Transverse colon (tissue), 4 donors: Measurements from ENCODE around the gene POLR2M. TPM values are rescaled to one million over a fixed set of nuclear protein-coding genes. Genes with fewer than 3 reads are reported as not detected.

Experiments used
- DNase-seq: peaks from one replicate; pipeline ENCODE4 v3.0.0-alpha.2; 2019
- H3K27ac ChIP-seq, 4 donors: fragments of 200-600 bp; sonication (generic); 2 replicates each; pipeline ENCODE4 v1.5.1; 2016 to 2018; ENCODE audit warnings: inconsistent platforms in 4 of 4
- H3K27me3 ChIP-seq: fragments of 200-600 bp; sonication (generic); 2 replicates; pipeline ENCODE4 v1.5.1; 2017; ENCODE audit warnings: inconsistent platforms
- H3K36me3 ChIP-seq, 4 donors: fragments of 200-600 bp; sonication (generic); 2 replicates each; pipeline ENCODE4 v1.5.1; 2017 to 2019; ENCODE audit warnings: inconsistent platforms in 4 of 4
- H3K4me1 ChIP-seq, 4 donors: fragments of 200-600 bp; sonication (generic); 2 replicates each; pipeline ENCODE4 v1.5.1; 2017 to 2020; ENCODE audit warnings: inconsistent platforms in 4 of 4
- H3K4me3 ChIP-seq, 4 donors: fragments of 200-600 bp; sonication (generic); 1 replicate in 1 of 4; 2 replicates in 3 of 4; pipeline versions ENCODE4 v1.5.1 to v1.6.1; 2017 to 2019; ENCODE audit warnings: inconsistent platforms in 4 of 4
- H3K9me3 ChIP-seq, 2 donors: fragments of 200-600 bp; sonication (generic); 2 replicates each; pipeline ENCODE4 v1.5.1; 2017 to 2019; ENCODE audit warnings: inconsistent platforms in 2 of 2
- CTCF ChIP-seq, 5 experiments: fragments of 200-600 bp in 3 of 5; fragments of 450-650 bp in 2 of 5; sonication (generic) in 3 of 5; IDR thresholded peaks; 1 replicate in 2 of 5; 2 replicates in 3 of 5; pipeline ENCODE4 v1.5.1; 2016 to 2017; ENCODE audit warnings: antibody characterized with exemption in 5 of 5, inconsistent platforms in 3 of 5, mild to moderate bottlenecking in 2 of 5, moderate library complexity in 1 of 5
- EP300 ChIP-seq: sonication (generic); formaldehyde crosslinking; IDR thresholded peaks from one replicate; pipeline ENCODE4 v1.6.1; 2017; ENCODE audit warnings: antibody characterized with exemption, low read depth
- POLR2A ChIP-seq: fragments of 450-650 bp; IDR thresholded peaks from one replicate; pipeline ENCODE4 v1.6.1; 2016; ENCODE audit warnings: antibody characterized with exemption, mild to moderate bottlenecking, moderate library complexity
- POLR2AphosphoS5 ChIP-seq, 3 donors: sonication (generic); formaldehyde crosslinking; IDR thresholded peaks; one replicate each; pipeline ENCODE4 v1.6.1; 2016; ENCODE audit warnings: antibody characterized with exemption in 3 of 3
- WGBS, 2 donors: methylation state at CpG; one replicate each; pipeline ENCODE4 v1.1.5; 2018; ENCODE audit warnings: low coverage in 1 of 2; 5-methylcytosine and 5-hydroxymethylcytosine counted together
- in situ Hi-C, 4 donors: fragments of 200-750 bp; cut with MboI; loops; one replicate each; pipeline versions ENCODE4 v1.15.0 to v1.15.1; 2017; ENCODE audit warnings: low sequenced_read_pairs in 3 of 4, low pct_ligation_motif_present in 1 of 4, low pct_unique_long_range_greater_than_20kb in 1 of 4
- intact Hi-C: fragments of 100-400 bp; cut with DNase I; formaldehyde crosslinking; loops from one replicate; pipeline ENCODE4 v1.15.1; 2023; ENCODE audit warnings: low total_unique reads
- total RNA-seq, 4 donors: library from RNA; depleted of rRNA; stranded (reverse); fragments of >200 nt; gene quantifications; one replicate each; pipeline ENCODE4 v1.1.0, GENCODE V29; 2016

POLR2M gene
- total RNA-seq, 4 donors from 2014 or later = 18.5 to 159 (median 42.2) TPM

- WGBS, 2 donors = 0 to 59% methylated on average over 1 to 3 of the region's 3 CpGs
- in situ Hi-C loops (loop anchor here in 1 of 4 donors (10.0 kb wide), 1 partner anchor 86 kb away; no protein-coding TSS in a partner anchor), intact Hi-C loops (loop anchor here (10.0 kb wide), 1 partner anchor 106 kb away; no protein-coding TSS in a partner anchor)
- Histone ChIP-seq H3K4me3 (no peak overlapping the region), H3K27ac (no peak overlapping the region), H3K36me3 (no peaks in the 10 kb centered on the region), H3K4me1 (no peaks in the 10 kb centered on the region), H3K9me3 (no peaks in the 10 kb centered on the region), H3K27me3 (no peaks in the 10 kb centered on the region)
- no peak for TF ChIP-seq POLR2A
- no peak for DNase-seq
Measured at GRCh38 chr15:57758560-57758959, 52.0 kb downstream of the POLR2M start.

GRCh38 chr15:57761562-57761961 lies 55.0 kb downstream of the POLR2M start:
- TF ChIP-seq POLR2A (no peak), POLR2AphosphoS5 (IDR thresholded peaks at IDR 0.05) (peak in 1 of 3 donors; percentile 25)
- Histone ChIP-seq H3K4me3 (no peak overlapping the region), H3K36me3 (no peaks in the 10 kb centered on the region), H3K4me1 (no peaks in the 10 kb centered on the region), H3K9me3 (no peaks in the 10 kb centered on the region), H3K27ac (peak overlapping the region in 1 of 4 donors; percentile 33), H3K27me3 (no peaks in the 10 kb centered on the region)
- in situ Hi-C loops = no loop called here
- intact Hi-C loops = no loop called here
- WGBS, 2 donors = 88 to 100% methylated on average over 1 of the region's 1 CpG
- no peak for DNase-seq

- H3K4me3 ChIP-seq = no peak overlapping the region
- no peaks in the 10 kb centered on the region for H3K9me3 ChIP-seq
- intact Hi-C loops (no loop called here), in situ Hi-C loops (no loop called here)
- no peak for DNase-seq
- H3K27me3 ChIP-seq = no peaks in the 10 kb centered on the region
- no peaks in the 10 kb centered on the region for H3K4me1 ChIP-seq
- 97% methylated on average over 4 of the region's 4 CpGs; no CpG with 5 or more reads in 1 of the 2 donors for whole genome bisulfite sequencing, 2 donors
- TF ChIP-seq CTCF (IDR thresholded peaks at IDR 0.05) (peak in 1 of 5 experiments; percentile 8), EP300 (no peak), POLR2A (no peak), POLR2AphosphoS5 (IDR thresholded peaks at IDR 0.05) (no peak)
- no peaks in the 10 kb centered on the region for H3K36me3 ChIP-seq
- peak overlapping the region in 1 of 4 donors; percentile 6 for H3K27ac ChIP-seq
Measured at GRCh38 chr15:57762302-57762701, 55.8 kb downstream of the POLR2M start.

- intact Hi-C loops (no loop called here), in situ Hi-C loops (no loop called here)
- Histone ChIP-seq H3K36me3 (no peaks in the 10 kb centered on the region), H3K4me1 (no peaks in the 10 kb centered on the region), H3K27ac (no peak overlapping the region), H3K4me3 (no peak overlapping the region), H3K9me3 (no peaks in the 10 kb centered on the region), H3K27me3 (no peaks in the 10 kb centered on the region)
- DNase-seq = no peak
- WGBS, 2 donors = 80 to 82% methylated on average over 1 to 5 of the region's 5 CpGs
- TF ChIP-seq POLR2AphosphoS5 (IDR thresholded peaks at IDR 0.05) (no peak), POLR2A (no peak), CTCF (IDR thresholded peaks at IDR 0.05) (no peak), EP300 (no peak)
Measured at GRCh38 chr15:57763176-57763964, 56.9 kb downstream of the POLR2M start.

Other genes starting within 250 kb of the POLR2M start
- gene MYZAP, start 114.8 kb upstream of the POLR2M start, total RNA-seq = 10 to 100 TPM in 2 of 4 donors, 1 to 10 TPM in 1, under 1 TPM in 1; 1.00 to 24.3 (median 10.7) TPM